ENCODE data around the gene UGGT1. TPM values are rescaled to one million over a fixed set of nuclear protein-coding genes. Genes with fewer than 3 reads are reported as not detected.

UGGT1 gene
- total RNA-seq, 1 experiment from 2014 or later, result 55.9 TPM

DNA sequence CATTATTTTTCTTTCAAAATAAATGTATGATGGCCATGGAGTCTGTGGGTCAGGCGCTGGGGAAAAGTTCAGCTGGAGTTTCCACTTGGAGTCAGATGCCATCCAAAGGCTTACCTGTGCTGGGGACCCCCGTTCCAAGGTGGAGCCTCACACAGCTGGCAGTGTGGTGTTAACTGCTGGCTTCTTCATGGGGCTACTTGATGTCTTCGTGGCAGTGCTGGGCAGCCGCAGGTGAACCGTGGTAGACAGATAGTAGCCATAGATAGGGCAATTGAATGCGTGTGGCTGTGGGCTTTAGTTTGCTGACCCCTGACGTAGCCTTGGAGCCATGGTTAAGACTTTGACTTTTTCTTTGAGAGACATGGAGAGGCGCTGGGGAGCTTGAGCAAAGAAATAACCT is 144.6 kb downstream of the UGGT1 start:
- Histone ChIP-seq H3K79me1 (ENCODE audit: insufficient read depth, low read depth, low read length, poor library complexity, severe bottlenecking) (no peaks in the 10 kb centered on the region), H2BK120ac (ENCODE audit: low read depth, low read length, poor library complexity, severe bottlenecking) (no peak overlapping the region), H3K4me2 (ENCODE audit: insufficient read depth, insufficient read length, low read length) (no peak overlapping the region), H2AK5ac (ENCODE audit: insufficient read length, low read length) (no peak overlapping the region), H2BK15ac (ENCODE audit: low read depth, low read length) (no peak overlapping the region), H3K56ac (ENCODE audit: insufficient read length, low read depth, low read length) (no peak overlapping the region), H3K18ac (ENCODE audit: insufficient read length, low read depth, low read length) (no peak overlapping the region), H4K5ac (ENCODE audit: insufficient read length, low read depth, low read length) (no peak overlapping the region), H3K23ac (ENCODE audit: insufficient read length, low read depth, low read length) (no peak overlapping the region), H4K20me1 (ENCODE audit: control insufficient read depth, insufficient read depth, insufficient read length) (no peaks in the 10 kb centered on the region), H2BK20ac (ENCODE audit: low read depth, low read length, poor library complexity, severe bottlenecking) (no peak overlapping the region), H3K9me3 (ENCODE audit: control insufficient read depth, low read depth, low read length) (no peaks in the 10 kb centered on the region), H3K14ac (ENCODE audit: insufficient read depth, low read length) (no peak overlapping the region), H4K8ac (replicated peaks; ENCODE audit: insufficient read length, low read depth, low read length) (no peak overlapping the region), H2BK12ac (ENCODE audit: insufficient read length, low read depth, low read length) (no peak overlapping the region), H3K27me3 (ENCODE audit: insufficient read depth, low read length) (no peaks in the 10 kb centered on the region; the same call in 1 of the 2 replicates), H2AFZ (ENCODE audit: low read length) (no peak overlapping the region), H3K9ac (ENCODE audit: extremely low read depth, insufficient read length, low read length) (no peak overlapping the region), H3K79me2 (ENCODE audit: insufficient read depth, low read length) (no peaks in the 10 kb centered on the region), H4K91ac (ENCODE audit: insufficient read length, low read depth, low read length) (no peak overlapping the region), H3K4me1 (ENCODE audit: insufficient read depth, low read length) (no peaks in the 10 kb centered on the region), H3K27ac (ENCODE audit: insufficient read length, low read depth, low read length) (no peak overlapping the region), H3K4ac (ENCODE audit: low read depth, low read length) (no peak overlapping the region), H2BK5ac (ENCODE audit: insufficient read length, low read length) (no peak overlapping the region), H3T11ph (ENCODE audit: low read length) (no peak overlapping the region), H3K23me2 (ENCODE audit: insufficient read length, low read depth, low read length, poor library complexity, severe bottlenecking) (peaks cover 9% of the 10 kb centered on the region)
- DNase-seq, result no peak
- no peak overlapping the region; a peak in 1 of 7 replicates for H3K27ac Mint-ChIP-seq
- H3K4me1 Mint-ChIP-seq, result peaks cover 9 to 13% of the 10 kb centered on the region in 2 experiments
- H3K36me3 Mint-ChIP-seq (ENCODE audit: insufficient read depth in 1 of 3, low read depth in 3 of 3), result no peaks in the 10 kb centered on the region
- no peaks in the 10 kb centered on the region for H3K9me3 Mint-ChIP-seq
- WGBS (ENCODE audit: extremely low coverage, insufficient read length, low lambda C conversion rate), result no CpG with 5 or more reads among the region's 8 CpGs
- TF ChIP-seq, protein P1, sequence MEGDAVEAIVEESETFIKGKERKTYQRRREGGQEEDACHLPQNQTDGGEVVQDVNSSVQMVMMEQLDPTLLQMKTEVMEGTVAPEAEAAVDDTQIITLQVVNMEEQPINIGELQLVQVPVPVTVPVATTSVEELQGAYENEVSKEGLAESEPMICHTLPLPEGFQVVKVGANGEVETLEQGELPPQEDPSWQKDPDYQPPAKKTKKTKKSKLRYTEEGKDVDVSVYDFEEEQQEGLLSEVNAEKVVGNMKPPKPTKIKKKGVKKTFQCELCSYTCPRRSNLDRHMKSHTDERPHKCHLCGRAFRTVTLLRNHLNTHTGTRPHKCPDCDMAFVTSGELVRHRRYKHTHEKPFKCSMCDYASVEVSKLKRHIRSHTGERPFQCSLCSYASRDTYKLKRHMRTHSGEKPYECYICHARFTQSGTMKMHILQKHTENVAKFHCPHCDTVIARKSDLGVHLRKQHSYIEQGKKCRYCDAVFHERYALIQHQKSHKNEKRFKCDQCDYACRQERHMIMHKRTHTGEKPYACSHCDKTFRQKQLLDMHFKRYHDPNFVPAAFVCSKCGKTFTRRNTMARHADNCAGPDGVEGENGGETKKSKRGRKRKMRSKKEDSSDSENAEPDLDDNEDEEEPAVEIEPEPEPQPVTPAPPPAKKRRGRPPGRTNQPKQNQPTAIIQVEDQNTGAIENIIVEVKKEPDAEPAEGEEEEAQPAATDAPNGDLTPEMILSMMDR (conservative IDR thresholded peaks at IDR 0.05), result no peak
- H3K27me3 Mint-ChIP-seq (ENCODE audit: low read depth), result peaks cover 27% of the 10 kb centered on the region
- H3K4me3 Mint-ChIP-seq, result no peak overlapping the region

Measured in H9 (cell line).